ENCODE measurements around the gene MED12L. TPM values are rescaled to one million over a fixed set of nuclear protein-coding genes. Genes with fewer than 3 reads are reported as not detected.

MED12L gene
- total and polyA plus RNA-seq, 9 of the 15 experiments (the other 6 are each of a cell fraction or from before 2014, with no cell fraction given), result not detected

DNA sequence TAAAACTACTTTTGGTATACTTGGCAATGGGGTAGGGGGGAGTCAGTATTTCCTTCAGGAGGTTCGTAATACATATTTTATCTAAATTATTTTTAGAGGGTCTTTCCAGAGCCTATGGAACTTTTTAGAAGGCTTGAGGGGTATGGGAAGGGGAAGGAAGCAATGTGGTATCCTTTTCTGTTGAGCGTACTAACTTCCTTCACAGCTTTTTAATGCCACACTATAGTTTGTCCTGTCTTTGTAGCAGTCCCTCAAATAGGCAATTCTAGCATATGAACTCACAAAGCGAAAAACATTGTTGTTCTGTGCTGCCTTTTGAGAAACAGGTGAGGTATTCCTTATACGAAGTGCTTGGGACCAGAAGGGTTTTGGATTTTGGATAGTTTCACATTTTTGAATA is 266.2 kb downstream of the MED12L start:
- intact Hi-C loops (cut with micrococcal nuclease), result no loop called here
- ChIA-PET CTCF (ENCODE audit: low intra/inter-chr PET ratio) (no interaction called here), POLR2A (interaction anchor here (0.7 kb wide), 1 partner anchor 42 kb away, joined by 3 read pairs; no protein-coding TSS in a partner anchor)
- Histone ChIP-seq H2AFZ (ENCODE audit: low read depth, low read length) (no peak overlapping the region), H3K9me3 (replicated peaks; ENCODE audit: control insufficient read depth, insufficient read depth, low read depth, low read length) (no peaks in the 10 kb centered on the region), H4K20me1 (replicated peaks; ENCODE audit: control insufficient read depth, insufficient read depth, low read length) (no peaks in the 10 kb centered on the region), H3K36me3 (ENCODE audit: control insufficient read depth, insufficient read depth, low read length) (no peaks in the 10 kb centered on the region), H3K4me3 (no peak overlapping the region), H3K79me2 (ENCODE audit: control insufficient read depth, insufficient read depth, low read length) (no peaks in the 10 kb centered on the region), H3K9me1 (ENCODE audit: control insufficient read depth, insufficient read depth, low read length) (no peaks in the 10 kb centered on the region), H3K27me3 (ENCODE audit: control insufficient read depth in 2 of 2, insufficient read depth in 2 of 2, low read length in 2 of 2) (peaks cover 0 to 7% of the 10 kb centered on the region in 2 experiments; a peak in 2 of 5 replicates), H3K27ac (ENCODE audit: extremely low read depth, low read depth, low read length) (no peak overlapping the region), H3K4me2 (ENCODE audit: insufficient read depth, low read length) (no peak overlapping the region), H3K9ac (ENCODE audit: insufficient read depth in 1 of 2, low read depth in 2 of 2, low read length in 2 of 2) (no peak overlapping the region), H3K4me1 (replicated peaks in 1 of 2; ENCODE audit: control insufficient read depth in 2 of 2, insufficient read depth in 2 of 2, low read length in 2 of 2) (no peaks in the 10 kb centered on the region)
- no peak for ATAC-seq
- 0% methylated on average over 4 of the region's 4 CpGs for WGBS (ENCODE audit: insufficient coverage, low coverage, missing lambda C conversion rate)
- in situ Hi-C loops (cut with MboI), result no loop called here
- BruUV-seq (replicated peaks), result no TSS peak
- no peak for TF ChIP-seq HIVEP1 (CRISPR knock-in tag; IDR thresholded peaks at IDR 0.05)
- TF ChIP-seq ZNF707 (CRISPR knock-in tag; conservative IDR thresholded peaks at IDR 0.05), result no peak
- no peak for TF ChIP-seq DACH1 (IDR thresholded peaks at IDR 0.05; ENCODE audit: partially characterized antibody)
- TF ChIP-seq SRSF1 (IDR thresholded peaks at IDR 0.05; ENCODE audit: low read depth, low read length), result no peak
- TF ChIP-seq ZNF79 (CRISPR knock-in tag; IDR thresholded peaks at IDR 0.05; ENCODE audit: low read depth), result no peak
- TF ChIP-seq TEAD4 (IDR thresholded peaks at IDR 0.05; ENCODE audit: low read length), result no peak
- TF ChIP-seq TEAD4 (CRISPR knock-in tag; IDR thresholded peaks at IDR 0.05; ENCODE audit: borderline replicate concordance), result no peak
- TF ChIP-seq GATAD2B (IDR thresholded peaks at IDR 0.05; ENCODE audit: borderline replicate concordance), result no peak
- no peak for TF ChIP-seq NFXL1 (CRISPR knock-in tag; IDR thresholded peaks at IDR 0.05)
- TF ChIP-seq TAF1 (IDR thresholded peaks at IDR 0.05; ENCODE audit: control insufficient read depth, extremely low read depth, insufficient read depth, low read length, severe bottlenecking), result no peak
- TF ChIP-seq COPS2 (conservative IDR thresholded peaks at IDR 0.05), result no peak
- no peak for TF ChIP-seq NFIX (CRISPR knock-in tag; IDR thresholded peaks at IDR 0.05; ENCODE audit: low read depth)
- no peak for DNase-seq (ENCODE audit: extremely low read depth in 1 of 4, low spot score in 3 of 4)
- FAIRE-seq, result no peak

Data from K562 (cell line).